ENCODE results near the gene DHX58. TPM values are rescaled to one million over a fixed set of nuclear protein-coding genes. Genes with fewer than 3 reads are reported as not detected.

DHX58 gene
- total and polyA plus RNA-seq, 10 donors, result 20.9 to 41.2 (median 25.8) TPM

DNA sequence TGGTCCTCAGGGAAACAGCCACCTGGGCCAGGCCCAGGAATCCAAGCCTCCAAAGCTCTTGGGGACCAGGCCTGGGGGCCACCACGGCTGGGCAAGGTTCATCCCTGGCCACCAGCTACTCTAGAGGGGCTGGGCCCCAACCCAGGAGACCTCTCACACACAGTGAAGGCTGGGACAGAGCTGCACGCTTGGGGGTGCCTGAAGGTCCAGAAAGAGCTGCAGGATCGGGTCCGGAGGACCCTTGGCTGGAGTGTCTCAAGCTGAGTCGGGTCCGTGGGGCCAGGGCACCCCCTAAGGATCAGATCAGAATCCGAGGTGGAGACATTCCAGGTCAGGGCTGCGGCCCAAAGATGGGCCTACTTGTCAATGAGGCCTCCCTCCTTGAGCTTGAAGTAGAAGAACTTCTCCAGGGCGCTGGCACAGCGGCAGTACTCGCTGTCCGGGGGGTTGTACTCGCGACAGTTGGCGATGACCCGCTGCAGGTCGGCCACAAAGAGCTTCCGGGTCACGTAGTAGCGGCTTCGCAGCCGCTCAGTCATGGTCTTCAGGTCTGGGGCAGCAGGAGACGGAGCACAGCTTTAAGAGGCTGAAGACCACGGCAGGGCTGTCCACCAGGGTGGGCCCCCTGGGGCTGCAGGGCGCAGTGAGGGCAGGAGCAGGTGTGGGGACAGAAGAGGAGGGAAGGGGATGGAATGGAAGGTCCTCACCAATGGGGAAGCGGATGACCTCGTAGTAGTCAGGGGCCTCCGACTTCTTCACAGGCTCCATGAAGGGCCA lies 967 bp upstream of the DHX58 start:
- no peak for TF ChIP-seq POLR2A (IDR thresholded peaks at IDR 0.05)
- TF ChIP-seq, protein P1, sequence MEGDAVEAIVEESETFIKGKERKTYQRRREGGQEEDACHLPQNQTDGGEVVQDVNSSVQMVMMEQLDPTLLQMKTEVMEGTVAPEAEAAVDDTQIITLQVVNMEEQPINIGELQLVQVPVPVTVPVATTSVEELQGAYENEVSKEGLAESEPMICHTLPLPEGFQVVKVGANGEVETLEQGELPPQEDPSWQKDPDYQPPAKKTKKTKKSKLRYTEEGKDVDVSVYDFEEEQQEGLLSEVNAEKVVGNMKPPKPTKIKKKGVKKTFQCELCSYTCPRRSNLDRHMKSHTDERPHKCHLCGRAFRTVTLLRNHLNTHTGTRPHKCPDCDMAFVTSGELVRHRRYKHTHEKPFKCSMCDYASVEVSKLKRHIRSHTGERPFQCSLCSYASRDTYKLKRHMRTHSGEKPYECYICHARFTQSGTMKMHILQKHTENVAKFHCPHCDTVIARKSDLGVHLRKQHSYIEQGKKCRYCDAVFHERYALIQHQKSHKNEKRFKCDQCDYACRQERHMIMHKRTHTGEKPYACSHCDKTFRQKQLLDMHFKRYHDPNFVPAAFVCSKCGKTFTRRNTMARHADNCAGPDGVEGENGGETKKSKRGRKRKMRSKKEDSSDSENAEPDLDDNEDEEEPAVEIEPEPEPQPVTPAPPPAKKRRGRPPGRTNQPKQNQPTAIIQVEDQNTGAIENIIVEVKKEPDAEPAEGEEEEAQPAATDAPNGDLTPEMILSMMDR (IDR thresholded peaks at IDR 0.05 in 8 of 11, conservative IDR thresholded peaks at IDR 0.05 in 3 of 11), result no peak
- no peak for TF ChIP-seq POLR2AphosphoS5 (IDR thresholded peaks at IDR 0.05)
- Histone ChIP-seq H3K9me3 (no peaks in the 10 kb centered on the region), H3K4me3 (peak overlapping the region in 1 of 8 donors; percentile 77), H3K27ac (peak overlapping the region; percentile 73 to 96 (median 92)), H3K4me1 (peaks cover 17 to 65% (median 46%) of the 10 kb centered on the region in 6 donors), H3K36me3 (peaks cover 0 to 69% (median 11%) of the 10 kb centered on the region in 6 donors), H3K27me3 (replicated peaks in 1 of 7) (no peaks in the 10 kb centered on the region)
- peak; percentile 79 for DNase-seq
- intact Hi-C loops (cut with DNase I; ENCODE audit: low total_unique reads), result loop anchor here (10.0 kb wide), 1 partner anchor 71 kb away; the partner anchor contains the start of genes HCRT and KCNH4
- 91 to 96% (median 92%) methylated on average over 27 to 28 of the region's 28 CpGs for WGBS, 5 donors

- Histone ChIP-seq H3K36me3 (peaks cover 0 to 69% (median 8%) of the 10 kb centered on the region in 6 donors), H3K4me1 (peaks cover 17 to 71% (median 55%) of the 10 kb centered on the region in 6 donors), H3K27me3 (replicated peaks in 1 of 7) (no peaks in the 10 kb centered on the region), H3K9me3 (no peaks in the 10 kb centered on the region), H3K27ac (peak overlapping the region; percentile 73 to 96 (median 92)), H3K4me3 (peak overlapping the region; percentile 24 to 77 (median 48))
- intact Hi-C loops (cut with DNase I; ENCODE audit: low total_unique reads), result loop anchor here (10.0 kb wide), 1 partner anchor 73 kb away; the partner anchor contains the start of genes HCRT and KCNH4
- WGBS, 5 donors, result 12 to 25% (median 17%) methylated on average over 11 to 12 of the region's 12 CpGs
- DNase-seq, result peak; percentile 85
- TF ChIP-seq POLR2A (IDR thresholded peaks at IDR 0.05) (no peak), POLR2AphosphoS5 (IDR thresholded peaks at IDR 0.05) (no peak)
- TF ChIP-seq, protein P1 (IDR thresholded peaks at IDR 0.05 in 8 of 11, conservative IDR thresholded peaks at IDR 0.05 in 3 of 11), result no peak
These were observed 503 bp downstream of the DHX58 start for GRCh38 chr17:42111871-42112551.

DNA sequence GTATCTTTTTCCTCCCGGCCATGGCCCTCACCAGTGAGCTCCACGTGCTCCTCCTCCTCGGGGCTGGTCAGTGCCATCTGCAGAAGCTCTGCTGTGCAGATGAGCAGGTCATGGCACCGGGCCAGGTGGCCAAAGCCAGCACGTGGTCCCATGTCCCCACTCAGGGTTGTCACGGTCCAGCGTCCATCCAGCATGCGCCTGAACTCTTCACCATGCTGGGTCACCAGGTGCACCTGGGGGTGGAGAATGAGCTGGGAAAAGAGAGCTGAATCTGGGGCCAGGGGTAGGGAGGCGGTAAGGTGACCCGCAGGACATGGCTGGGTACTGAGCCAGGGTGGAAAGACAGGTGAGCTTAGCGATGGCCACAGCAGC lies 1.3 kb downstream of the DHX58 start:
- Histone ChIP-seq H3K4me3 (peak overlapping the region in 5 of 8 donors; percentile 46 to 77 (median 49)), H3K36me3 (peaks cover 0 to 74% (median 8%) of the 10 kb centered on the region in 6 donors), H3K27me3 (replicated peaks in 1 of 7) (no peaks in the 10 kb centered on the region), H3K4me1 (peaks cover 14 to 68% (median 49%) of the 10 kb centered on the region in 6 donors), H3K27ac (peak overlapping the region; percentile 73 to 96 (median 92)), H3K9me3 (no peaks in the 10 kb centered on the region)
- intact Hi-C loops (cut with DNase I; ENCODE audit: low total_unique reads), result loop anchor here (10.0 kb wide), 1 partner anchor 74 kb away; the partner anchor contains the start of genes HCRT and KCNH4
- DNase-seq, result no peak
- TF ChIP-seq, protein P1 (IDR thresholded peaks at IDR 0.05 in 8 of 11, conservative IDR thresholded peaks at IDR 0.05 in 3 of 11), result no peak
- TF ChIP-seq POLR2AphosphoS5 (IDR thresholded peaks at IDR 0.05) (no peak), POLR2A (IDR thresholded peaks at IDR 0.05) (no peak)
- WGBS, 5 donors, result 85 to 91% (median 90%) methylated on average over 10 to 11 of the region's 11 CpGs

Measured in spleen (tissue), 11 donors.